SK-N-SH (cell line): ENCODE data around the gene PSPN. TPM values are rescaled to one million over a fixed set of nuclear protein-coding genes. Genes with fewer than 3 reads are reported as not detected.

Source experiments
- CTCF ChIA-PET: fragments of 300-600, 350-600 bp; formaldehyde crosslinking; extraction: SDS; loops from one replicate; lab custom pipeline; 2021; lab: Yijun Ruan, JAX
- POLR2A ChIA-PET: fragments of 350-600 bp; sonication (Branson Sonifier 250); formaldehyde crosslinking; extraction: SDS; loops from one replicate; lab custom pipeline; 2020; ENCODE audit warnings: antibody characterized with exemption, inconsistent platforms; lab: Yijun Ruan, JAX
- DNase-seq: peaks from one replicate; pipeline ENCODE4 v3.0.0; 2012
- H2AFZ ChIP-seq: fragments of 200-600 bp; sonication (generic); 2 replicates; pipeline ENCODE4 v1.8.1; 2016; ENCODE audit warnings: antibody characterized with exemption, mild to moderate bottlenecking, low read depth
- H3F3A ChIP-seq: fragments of 200-600 bp; sonication (generic); replicated peaks from 2 replicates; pipeline ENCODE3; 2016; ENCODE audit warnings: antibody characterized with exemption, mild to moderate bottlenecking; ENCODE audit not compliant: insufficient read depth
- H3K27ac ChIP-seq, 2 experiments: fragments of 200-500 bp in 1 of 2; fragments of 200-600 bp in 1 of 2; sonication (Bioruptor generic) in 1 of 2; sonication (generic), shearing (Covaris generic) in 1 of 2; 2 replicates each; pipeline versions ENCODE4 v1.5.1 to v1.6.1; 2014 to 2016; ENCODE audit warnings: low read depth in 2 of 2, inconsistent platforms in 1 of 2, low read length in 1 of 2, mild to moderate bottlenecking in 1 of 2, mixed read lengths in 1 of 2
- H3K27me3 ChIP-seq: fragments of 200-600 bp; sonication (generic), shearing (Covaris generic); 2 replicates; pipeline ENCODE4 v1.6.1; 2016; ENCODE audit warnings: mixed run types; ENCODE audit not compliant: insufficient read depth
- H3K36me3 ChIP-seq, 2 experiments: fragments of 200-500 bp in 1 of 2; fragments of 200-600 bp in 1 of 2; sonication (Bioruptor generic) in 1 of 2; sonication (generic) in 1 of 2; replicated peaks in 1 of 2; 2 replicates each; pipeline versions ENCODE3 to v1.5.1; 2014 to 2016; ENCODE audit warnings: low read length in 1 of 2, mild to moderate bottlenecking in 1 of 2; ENCODE audit not compliant: insufficient read depth in 2 of 2, control insufficient read depth in 1 of 2
- H3K4me1 ChIP-seq, 2 experiments: fragments of 200-500 bp in 1 of 2; fragments of 200-600 bp in 1 of 2; sonication (Bioruptor generic) in 1 of 2; sonication (generic), shearing (Covaris generic) in 1 of 2; 2 replicates each; pipeline versions ENCODE4 v1.5.1 to v1.6.1; 2014 to 2016; ENCODE audit warnings: low read depth in 1 of 2, low read length in 1 of 2, mixed run types in 1 of 2; ENCODE audit not compliant: insufficient read depth in 2 of 2, control insufficient read depth in 1 of 2
- H3K4me2 ChIP-seq: fragments of 200-600 bp; sonication (generic), shearing (Covaris generic); 2 replicates; pipeline ENCODE4 v1.6.1; 2017; ENCODE audit warnings: mixed run types
- H3K4me3 ChIP-seq, 2 experiments: fragments of 200-500 bp in 1 of 2; fragments of 200-600 bp in 1 of 2; sonication (Bioruptor generic) in 1 of 2; sonication (generic), shearing (Covaris generic) in 1 of 2; 2 replicates each; pipeline versions ENCODE4 v1.5.1 to v1.8.1; 2014 to 2016; ENCODE audit warnings: low read depth in 2 of 2, inconsistent platforms in 1 of 2, low read length in 1 of 2, mild to moderate bottlenecking in 1 of 2, mixed read lengths in 1 of 2, moderate library complexity in 1 of 2
- H3K79me2 ChIP-seq: fragments of 200-600 bp; sonication (generic); 2 replicates; pipeline ENCODE4 v1.8.1; 2017; ENCODE audit warnings: mild to moderate bottlenecking; ENCODE audit not compliant: insufficient read depth
- H3K9ac ChIP-seq: fragments of 200-600 bp; sonication (generic); 2 replicates; pipeline ENCODE4 v1.6.1; 2017; ENCODE audit warnings: mixed run types
- H3K9me2 ChIP-seq: fragments of 200-600 bp; sonication (generic); 2 replicates; pipeline ENCODE4 v1.6.1; 2017; ENCODE audit warnings: mixed run types
- H3K9me3 ChIP-seq: fragments of 200-600 bp; sonication (generic); 2 replicates; pipeline ENCODE4 v1.6.1; 2017; ENCODE audit warnings: mixed run types, mild to moderate bottlenecking, moderate library complexity
- H4K20me1 ChIP-seq: fragments of 200-600 bp; sonication (generic); 2 replicates; pipeline ENCODE4 v1.6.1; 2017; ENCODE audit warnings: mild to moderate bottlenecking, mixed run types; ENCODE audit not compliant: insufficient read depth
- FOSL2 ChIP-seq: IDR thresholded peaks from 2 replicates; pipeline ENCODE4 v1.4.0; 2012; ENCODE audit warnings: low read depth, mild to moderate bottlenecking, moderate library complexity, borderline replicate concordance
- FOXJ3 ChIP-seq: sonication (generic); formaldehyde crosslinking; IDR thresholded peaks from 2 replicates; pipeline ENCODE4 v1.5.1; 2020; ENCODE audit warnings: mild to moderate bottlenecking, missing genetic modification reagents
- GABPA ChIP-seq: IDR thresholded peaks from 2 replicates; pipeline ENCODE4 v1.4.0; 2012; ENCODE audit warnings: low read depth, mild to moderate bottlenecking
- JUND ChIP-seq: IDR thresholded peaks from 2 replicates; pipeline ENCODE4 v1.4.0; 2012
- NRF1 ChIP-seq: IDR thresholded peaks from 2 replicates; pipeline ENCODE4 v1.6.1; 2012; ENCODE audit warnings: low read depth, mild to moderate bottlenecking, low read length
- TCF12 ChIP-seq: IDR thresholded peaks from 2 replicates; pipeline ENCODE4 v1.4.0; 2012
- TEAD4 ChIP-seq: IDR thresholded peaks from 2 replicates; pipeline ENCODE4 v1.4.0; 2012; ENCODE audit warnings: mild to moderate bottlenecking, borderline replicate concordance; ENCODE audit not compliant: insufficient read depth
- WGBS: methylation state at CpG from one replicate; pipeline ENCODE4 v1.1.6; 2017; ENCODE audit warnings: low lambda C conversion rate; 5-methylcytosine and 5-hydroxymethylcytosine counted together
- polyA plus RNA-seq, 3 experiments: library from polyadenylated mRNA; depleted of rRNA; stranded (reverse); fragments of >200 nt; gene quantifications; 2 replicates each; pipeline ENCODE4 v1.2.3, GENCODE V29; 2012
- TF ChIP-seq, protein P1 (sequence below): fragments of 200-600 bp; sonication (generic); IDR thresholded peaks from 2 replicates; pipeline ENCODE4 v1.6.1; 2017; ENCODE audit warnings: antibody characterized with exemption, mild to moderate bottlenecking, moderate library complexity
- TF ChIP-seq, protein P2 (sequence below): IDR thresholded peaks from 2 replicates; pipeline ENCODE4 v1.6.1; 2012; ENCODE audit warnings: mild to moderate bottlenecking, low read depth, low read length, moderate library complexity
- TF ChIP-seq, protein P3 (sequence below): IDR thresholded peaks from 2 replicates; pipeline ENCODE4 v1.4.0; 2012; ENCODE audit warnings: low read depth, borderline replicate concordance
- TF ChIP-seq, protein P4 (sequence below): IDR thresholded peaks from 2 replicates; pipeline ENCODE4; 2012

PSPN gene
- polyA plus RNA-seq, 1 of the 3 experiments (the other 2 are of a cell fraction), result 0.59 TPM

DNA sequence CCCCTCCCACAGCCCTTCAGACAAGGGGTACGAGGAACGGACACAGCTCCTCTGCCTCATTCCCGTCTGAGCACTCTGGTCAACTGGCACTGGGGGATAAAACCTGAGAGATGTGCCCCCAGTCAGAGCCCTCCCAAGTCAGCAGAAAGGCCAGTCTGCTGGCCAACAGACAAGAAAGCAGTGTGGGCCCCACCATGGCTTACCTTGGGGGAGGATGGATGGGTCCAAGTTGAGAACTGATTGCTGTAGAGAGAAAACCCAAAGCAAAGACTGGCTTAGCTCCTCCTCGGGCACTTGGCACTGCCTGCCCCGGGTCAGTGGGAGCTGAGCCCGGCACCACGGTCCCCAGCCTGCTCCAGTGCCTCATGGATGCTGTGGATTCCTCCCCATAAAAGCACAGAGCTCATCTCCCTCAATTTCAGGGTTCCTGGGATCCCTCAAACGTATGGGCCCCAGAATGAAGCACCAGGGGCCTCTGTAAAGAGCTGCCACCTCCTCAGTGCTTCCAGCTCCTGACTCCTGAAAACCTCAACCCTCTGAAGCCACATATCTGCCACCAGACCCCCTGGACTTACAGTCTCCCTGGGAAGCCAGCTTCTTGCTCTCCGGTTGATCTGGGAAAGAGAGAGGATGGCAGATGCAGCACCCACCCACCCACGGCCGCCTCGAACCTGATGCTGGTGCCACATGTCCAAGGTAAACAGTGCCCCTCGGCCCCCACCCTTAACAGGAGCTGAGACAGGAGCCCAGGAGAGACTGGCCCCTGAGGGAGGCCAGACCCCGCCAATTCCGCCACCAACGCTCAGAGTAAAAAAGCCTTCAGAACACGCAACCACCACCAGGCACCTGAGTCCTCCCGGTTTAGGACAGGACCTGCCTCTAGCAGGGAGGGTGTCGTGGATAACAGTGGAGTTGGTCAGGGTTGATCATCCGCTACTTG is 45.6 kb upstream of the PSPN start:
- H2AFZ ChIP-seq, result no peak overlapping the region
- CTCF ChIA-PET, result interaction anchor here (4.0 kb wide), 1 partner anchor 10 kb away, joined by 16 read pairs; no protein-coding TSS in a partner anchor
- peaks cover 10 to 15% of the 10 kb centered on the region in 2 experiments; a peak in 2 of 4 replicates for H3K4me1 ChIP-seq
- H3K27me3 ChIP-seq, result no peaks in the 10 kb centered on the region
- no peak overlapping the region for H3K27ac ChIP-seq
- no peak overlapping the region for H3K4me3 ChIP-seq
- H4K20me1 ChIP-seq, result peaks cover 67% of the 10 kb centered on the region
- peaks cover 6% of the 10 kb centered on the region for H3F3A ChIP-seq
- H3K9me3 ChIP-seq, result no peaks in the 10 kb centered on the region
- 0 out of 2 replicates have a peak overlapping the region, but pooled peaks have one; percentile 93 for H3K9ac ChIP-seq
- H3K9me2 ChIP-seq, result no peaks in the 10 kb centered on the region
- peaks cover 23 to 60% of the 10 kb centered on the region in 2 experiments for H3K36me3 ChIP-seq
- H3K79me2 ChIP-seq, result peaks cover 61% of the 10 kb centered on the region
- H3K4me2 ChIP-seq, result peak overlapping the region; percentile 98; the same call in 1 of the 2 replicates
- DNase-seq, result peak; percentile 6
- 90% methylated on average over 10 of the region's 20 CpGs for WGBS
- POLR2A ChIA-PET, result no interaction called here
- TF ChIP-seq, protein P1, sequence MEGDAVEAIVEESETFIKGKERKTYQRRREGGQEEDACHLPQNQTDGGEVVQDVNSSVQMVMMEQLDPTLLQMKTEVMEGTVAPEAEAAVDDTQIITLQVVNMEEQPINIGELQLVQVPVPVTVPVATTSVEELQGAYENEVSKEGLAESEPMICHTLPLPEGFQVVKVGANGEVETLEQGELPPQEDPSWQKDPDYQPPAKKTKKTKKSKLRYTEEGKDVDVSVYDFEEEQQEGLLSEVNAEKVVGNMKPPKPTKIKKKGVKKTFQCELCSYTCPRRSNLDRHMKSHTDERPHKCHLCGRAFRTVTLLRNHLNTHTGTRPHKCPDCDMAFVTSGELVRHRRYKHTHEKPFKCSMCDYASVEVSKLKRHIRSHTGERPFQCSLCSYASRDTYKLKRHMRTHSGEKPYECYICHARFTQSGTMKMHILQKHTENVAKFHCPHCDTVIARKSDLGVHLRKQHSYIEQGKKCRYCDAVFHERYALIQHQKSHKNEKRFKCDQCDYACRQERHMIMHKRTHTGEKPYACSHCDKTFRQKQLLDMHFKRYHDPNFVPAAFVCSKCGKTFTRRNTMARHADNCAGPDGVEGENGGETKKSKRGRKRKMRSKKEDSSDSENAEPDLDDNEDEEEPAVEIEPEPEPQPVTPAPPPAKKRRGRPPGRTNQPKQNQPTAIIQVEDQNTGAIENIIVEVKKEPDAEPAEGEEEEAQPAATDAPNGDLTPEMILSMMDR, result no peak
- TF ChIP-seq TEAD4 (no peak), JUND (no peak), FOSL2 (no peak), FOXJ3 (CRISPR knock-in tag) (no peak), GABPA (no peak), TCF12 (no peak), NRF1 (no peak)
- TF ChIP-seq, protein P2, sequence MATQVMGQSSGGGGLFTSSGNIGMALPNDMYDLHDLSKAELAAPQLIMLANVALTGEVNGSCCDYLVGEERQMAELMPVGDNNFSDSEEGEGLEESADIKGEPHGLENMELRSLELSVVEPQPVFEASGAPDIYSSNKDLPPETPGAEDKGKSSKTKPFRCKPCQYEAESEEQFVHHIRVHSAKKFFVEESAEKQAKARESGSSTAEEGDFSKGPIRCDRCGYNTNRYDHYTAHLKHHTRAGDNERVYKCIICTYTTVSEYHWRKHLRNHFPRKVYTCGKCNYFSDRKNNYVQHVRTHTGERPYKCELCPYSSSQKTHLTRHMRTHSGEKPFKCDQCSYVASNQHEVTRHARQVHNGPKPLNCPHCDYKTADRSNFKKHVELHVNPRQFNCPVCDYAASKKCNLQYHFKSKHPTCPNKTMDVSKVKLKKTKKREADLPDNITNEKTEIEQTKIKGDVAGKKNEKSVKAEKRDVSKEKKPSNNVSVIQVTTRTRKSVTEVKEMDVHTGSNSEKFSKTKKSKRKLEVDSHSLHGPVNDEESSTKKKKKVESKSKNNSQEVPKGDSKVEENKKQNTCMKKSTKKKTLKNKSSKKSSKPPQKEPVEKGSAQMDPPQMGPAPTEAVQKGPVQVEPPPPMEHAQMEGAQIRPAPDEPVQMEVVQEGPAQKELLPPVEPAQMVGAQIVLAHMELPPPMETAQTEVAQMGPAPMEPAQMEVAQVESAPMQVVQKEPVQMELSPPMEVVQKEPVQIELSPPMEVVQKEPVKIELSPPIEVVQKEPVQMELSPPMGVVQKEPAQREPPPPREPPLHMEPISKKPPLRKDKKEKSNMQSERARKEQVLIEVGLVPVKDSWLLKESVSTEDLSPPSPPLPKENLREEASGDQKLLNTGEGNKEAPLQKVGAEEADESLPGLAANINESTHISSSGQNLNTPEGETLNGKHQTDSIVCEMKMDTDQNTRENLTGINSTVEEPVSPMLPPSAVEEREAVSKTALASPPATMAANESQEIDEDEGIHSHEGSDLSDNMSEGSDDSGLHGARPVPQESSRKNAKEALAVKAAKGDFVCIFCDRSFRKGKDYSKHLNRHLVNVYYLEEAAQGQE, result no peak
- TF ChIP-seq, protein P3, sequence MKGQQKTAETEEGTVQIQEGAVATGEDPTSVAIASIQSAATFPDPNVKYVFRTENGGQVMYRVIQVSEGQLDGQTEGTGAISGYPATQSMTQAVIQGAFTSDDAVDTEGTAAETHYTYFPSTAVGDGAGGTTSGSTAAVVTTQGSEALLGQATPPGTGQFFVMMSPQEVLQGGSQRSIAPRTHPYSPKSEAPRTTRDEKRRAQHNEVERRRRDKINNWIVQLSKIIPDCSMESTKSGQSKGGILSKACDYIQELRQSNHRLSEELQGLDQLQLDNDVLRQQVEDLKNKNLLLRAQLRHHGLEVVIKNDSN, result no peak
- TF ChIP-seq, protein P4, sequence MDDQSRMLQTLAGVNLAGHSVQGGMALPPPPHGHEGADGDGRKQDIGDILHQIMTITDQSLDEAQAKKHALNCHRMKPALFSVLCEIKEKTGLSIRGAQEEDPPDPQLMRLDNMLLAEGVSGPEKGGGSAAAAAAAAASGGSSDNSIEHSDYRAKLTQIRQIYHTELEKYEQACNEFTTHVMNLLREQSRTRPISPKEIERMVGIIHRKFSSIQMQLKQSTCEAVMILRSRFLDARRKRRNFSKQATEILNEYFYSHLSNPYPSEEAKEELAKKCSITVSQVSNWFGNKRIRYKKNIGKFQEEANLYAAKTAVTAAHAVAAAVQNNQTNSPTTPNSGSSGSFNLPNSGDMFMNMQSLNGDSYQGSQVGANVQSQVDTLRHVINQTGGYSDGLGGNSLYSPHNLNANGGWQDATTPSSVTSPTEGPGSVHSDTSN, result no peak
